GM12878 (cell line): ENCODE data around the gene FREY1. TPM values are rescaled to one million over a fixed set of nuclear protein-coding genes. Genes with fewer than 3 reads are reported as not detected.
A peak's percentile ranks its signal among the peaks of the same experiment; 100 is the strongest.

Source experiments
- ATAC-seq: fragments of 200-7000 bp; cut with Tn5 transposase; 3 replicates; pipeline ENCODE4 v1.9.1; 2020; ENCODE audit warnings: mild to moderate bottlenecking, moderate library complexity
- BruUV-seq: library from RNA; stranded (reverse); fragments of 400-500 nt; replicated peaks from 2 replicates; lab custom pipeline; 2021; lab: Mats Ljungman, UMichigan
- CTCF ChIA-PET: fragments of 300-600 bp; sonication (Branson Sonifier 250); formaldehyde crosslinking; extraction: SDS; loops from one replicate; lab custom pipeline; 2021; ENCODE audit warnings: inconsistent platforms; lab: Yijun Ruan, JAX
- POLR2A ChIA-PET: fragments of 350-600 bp; formaldehyde crosslinking; extraction: SDS; loops from one replicate; lab custom pipeline; 2021; ENCODE audit warnings: inconsistent platforms; lab: Charles Lee
- RAD21 ChIA-PET: fragments of 300-600 bp; sonication (Branson Sonifier 250); formaldehyde crosslinking; loops from one replicate; lab custom pipeline; 2023; ENCODE audit warnings: antibody characterized with exemption; ENCODE audit not compliant: unreplicated experiment; lab: Charles Lee
- SMC1A ChIA-PET: fragments of 300-600 bp; sonication (Branson Sonifier 250); formaldehyde crosslinking; loops from one replicate; lab custom pipeline; 2023; ENCODE audit not compliant: unreplicated experiment, uncharacterized antibody; lab: Charles Lee
- DNase-seq: peaks from one replicate; pipeline ENCODE4 v3.0.0-alpha.2; 2011; ENCODE audit warnings: low read depth, low spot score
- FAIRE-seq: peaks from 3 replicates; lab custom pipeline; 2011; peaks lifted over from hg19 to GRCh38; lab: Jason Lieb, UNC
- H2AFZ ChIP-seq: 2 replicates; pipeline ENCODE4 v1.6.0; 2011; ENCODE audit warnings: low read depth, low read length, control low read depth; ENCODE audit not compliant: control insufficient read depth
- H3K27ac ChIP-seq: 2 replicates; pipeline ENCODE4 v1.5.1; 2011; ENCODE audit warnings: control low read depth; ENCODE audit not compliant: control insufficient read depth, insufficient read depth
- H3K27me3 ChIP-seq, 2 experiments: replicated peaks in 1 of 2; 2 replicates each; pipeline versions ENCODE4 v1.6.0 to v1.6.1; 2011; ENCODE audit warnings: low read length in 1 of 2; ENCODE audit not compliant: control insufficient read depth in 2 of 2, insufficient read depth in 2 of 2
- H3K36me3 ChIP-seq, 2 experiments: 2 replicates each; pipeline ENCODE4 v1.5.1; 2011; ENCODE audit warnings: low read length in 1 of 2; ENCODE audit not compliant: control insufficient read depth in 2 of 2, insufficient read depth in 2 of 2
- H3K4me1 ChIP-seq: 2 replicates; pipeline ENCODE4 v1.6.1; 2011; ENCODE audit warnings: mild to moderate bottlenecking, low read length, moderate library complexity, mixed read lengths; ENCODE audit not compliant: control insufficient read depth, insufficient read depth
- H3K4me2 ChIP-seq: 2 replicates; pipeline ENCODE4 v1.6.0; 2011; ENCODE audit warnings: control low read depth; ENCODE audit not compliant: control insufficient read depth, insufficient read depth
- H3K4me3 ChIP-seq: fragments of 200-600 bp; sonication (generic); 2 replicates; pipeline ENCODE4 v1.5.1; 2016
- H3K79me2 ChIP-seq: 2 replicates; pipeline ENCODE4 v1.6.0; 2011; ENCODE audit warnings: low read length; ENCODE audit not compliant: control insufficient read depth, insufficient read depth
- H3K9ac ChIP-seq: 2 replicates; pipeline ENCODE4 v1.8.0; 2011; ENCODE audit warnings: low read length, control low read depth, mixed read lengths; ENCODE audit not compliant: control insufficient read depth, insufficient read depth
- H3K9me3 ChIP-seq: replicated peaks from 3 replicates; pipeline ENCODE4 v1.5.1; 2011; ENCODE audit warnings: mild to moderate bottlenecking, low read length; ENCODE audit not compliant: control insufficient read depth, insufficient read depth
- H4K20me1 ChIP-seq: 2 replicates; pipeline ENCODE4 v1.6.0; 2011; ENCODE audit not compliant: control insufficient read depth, insufficient read depth
- ASH2L ChIP-seq: fragments of 300-600, 200-600 bp; sonication (generic); IDR thresholded peaks from 2 replicates; pipeline ENCODE4 v1.6.1; 2017; ENCODE audit warnings: low read depth, mild to moderate bottlenecking, borderline replicate concordance
- BCL11A ChIP-seq: IDR thresholded peaks from 2 replicates; pipeline ENCODE4 v1.6.1; 2011; ENCODE audit warnings: low read depth, low read length
- CREB1 ChIP-seq: IDR thresholded peaks from 2 replicates; pipeline ENCODE4 v1.6.1; 2012; ENCODE audit warnings: low read depth, mild to moderate bottlenecking, inconsistent platforms
- CUX1 ChIP-seq: IDR thresholded peaks from 2 replicates; pipeline ENCODE4 v1.6.1; 2012; ENCODE audit warnings: improper control_type of control experiment, low read depth, low read length; ENCODE audit not compliant: insufficient replicate concordance
- DPF2 ChIP-seq: fragments of 450-650 bp; IDR thresholded peaks from 2 replicates; pipeline ENCODE4 v1.6.1; 2017; ENCODE audit warnings: mild to moderate bottlenecking
- HCFC1 ChIP-seq: fragments of 150-350 bp; IDR thresholded peaks from 2 replicates; pipeline ENCODE4 v1.6.1; 2014; ENCODE audit warnings: low read length
- HDGF ChIP-seq: fragments of 450-650 bp; IDR thresholded peaks from 2 replicates; pipeline ENCODE4 v1.6.1; 2016; ENCODE audit warnings: antibody characterized with exemption
- MLLT1 ChIP-seq: fragments of 450-650 bp; IDR thresholded peaks from 2 replicates; pipeline ENCODE4 v1.6.1; 2016; ENCODE audit warnings: mild to moderate bottlenecking
- NR2F1 ChIP-seq: fragments of 450-650 bp; conservative IDR thresholded peaks from 2 replicates; pipeline ENCODE4 v1.6.1; 2017; ENCODE audit warnings: mild to moderate bottlenecking
- RCOR1 ChIP-seq: conservative IDR thresholded peaks from 2 replicates; pipeline ENCODE4 v1.6.1; 2012; ENCODE audit warnings: low read depth, low read length, improper control_type of control experiment
- SIX5 ChIP-seq: IDR thresholded peaks from 2 replicates; pipeline ENCODE4 v1.6.1; 2011; ENCODE audit warnings: mild to moderate bottlenecking, low read depth, low read length, moderate library complexity; ENCODE audit not compliant: severe bottlenecking
- WGBS: methylation state at CpG from one replicate; pipeline ENCODE4 v1.1.6; 2016; ENCODE audit warnings: low lambda C conversion rate; ENCODE audit not compliant: insufficient replicate concordance, insufficient coverage; ENCODE audit errors: missing lambda C conversion rate; 5-methylcytosine and 5-hydroxymethylcytosine counted together
- in situ Hi-C: fragments of 300-500 bp; cut with MboI; formaldehyde crosslinking; loops from 9 replicates; pipeline ENCODE4 v1.14.3; 2018; ENCODE audit warnings: mixed read lengths
- intact Hi-C: fragments of 100-400 bp; cut with micrococcal nuclease; formaldehyde crosslinking; loops from one replicate; pipeline ENCODE4 v1.14.2; 2022; ENCODE audit not compliant: unreplicated experiment
- polyA plus RNA-seq, 11 experiments: library from polyadenylated mRNA; depleted of rRNA in 4 of 11; unstranded in 6 of 11; stranded (reverse) in 5 of 11; fragments of >200 nt; fragmentation: Nextera tagmentation in 4 of 11; fragmentation: Illumina TruSeq in 1 of 11; extraction: Ambion mirVana in 4 of 11; extraction: Trizol in 1 of 11; gene quantifications; 1 replicate in 1 of 11; 2 replicates in 10 of 11; pipeline versions ENCODE4 v1.2.1 to v1.2.3, GENCODE V29; 2011 to 2016; ENCODE audit warnings: inconsistent platforms in 2 of 11, missing spikeins in 2 of 11, low read depth in 1 of 11
- total RNA-seq, 4 experiments: library from RNA; depleted of rRNA in 3 of 4; stranded (reverse); fragments of >200 nt in 3 of 4; fragmentation: Illumina TruSeq in 1 of 4; extraction: Trizol in 1 of 4; gene quantifications; 2 replicates each; pipeline versions ENCODE4 v1.2.1 to v1.2.3, GENCODE V29; 2013 to 2021
- TF ChIP-seq, protein P1 (sequence below): fragments of 450-650 bp; IDR thresholded peaks from 2 replicates; pipeline ENCODE4 v1.6.1; 2017; ENCODE audit warnings: mild to moderate bottlenecking, low read depth, inconsistent platforms; ENCODE audit not compliant: poor library complexity, severe bottlenecking
- TF ChIP-seq, protein P2 (sequence below): fragments of 450-650 bp; IDR thresholded peaks from 2 replicates; pipeline ENCODE4 v1.6.1; 2017; ENCODE audit warnings: borderline replicate concordance

FREY1 gene
- total and polyA plus RNA-seq, 10 of the 15 experiments (the other 5 are each of a cell fraction or from before 2014, with no cell fraction given), result 0.13 to 1.7 (median 0.39) TPM; not detected in 3

DNA sequence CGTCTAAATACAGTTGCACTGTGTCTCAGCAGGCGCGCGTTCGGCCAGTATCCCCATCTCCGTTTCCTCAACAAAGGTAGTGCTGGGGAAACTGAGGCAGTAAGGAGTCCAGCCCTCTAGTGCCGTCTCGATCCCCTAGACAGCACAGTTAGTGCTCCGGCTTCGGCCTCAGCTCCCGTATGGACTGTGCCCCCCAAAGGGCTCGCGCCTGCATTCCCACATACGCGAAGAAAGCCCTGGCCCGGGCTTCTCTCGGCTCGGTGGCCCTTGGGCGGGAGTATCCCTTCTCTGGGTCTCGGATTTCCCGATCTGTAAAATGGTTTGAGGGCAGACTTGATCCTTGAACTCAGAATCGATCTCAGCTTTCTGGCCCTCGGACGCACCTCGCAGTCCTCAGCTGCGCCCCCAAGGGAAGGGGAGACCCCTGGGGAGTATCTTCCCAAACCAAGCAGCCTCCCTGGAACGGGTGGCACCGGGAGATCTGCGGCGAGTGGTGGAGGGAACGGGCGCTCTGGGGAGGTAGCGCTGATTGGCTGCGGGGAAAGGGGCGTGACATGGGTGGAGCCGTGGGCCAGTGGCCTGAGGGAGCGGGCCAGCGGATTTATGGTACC, 11.4 kb upstream of the FREY1 start:
- H3K9ac ChIP-seq, result peak overlapping the region; percentile 99
- H3K4me2 ChIP-seq, result peak overlapping the region; percentile 100
- ATAC-seq, result peak; percentile 83
- no peak for DNase-seq
- ChIA-PET RAD21 (interaction anchor here (0.6 to 2.8 kb wide), 13 partner anchors 12 to 147 kb away, joined by 3 to 29 read pairs (median 4); partner anchors contain the start of genes CRY2 and SLC35C1), POLR2A (interaction anchor here (0.8 to 2.6 kb wide), 10 partner anchors 9 to 109 kb away, joined by 3 to 27 read pairs (median 5); partner anchors contain the start of gene CRY2), CTCF (interaction anchor here (0.5 to 2.4 kb wide), 11 partner anchors 12 to 676 kb away, joined by 3 to 12 read pairs (median 3); no protein-coding TSS in a partner anchor), SMC1A (interaction anchor here (0.7 to 2.8 kb wide), 8 partner anchors 12 to 85 kb away, joined by 3 to 31 read pairs (median 4); partner anchors contain the start of gene CRY2)
- peaks cover 5 to 9% of the 10 kb centered on the region in 2 experiments; a peak in 3 of 4 replicates for H3K27me3 ChIP-seq
- H3K79me2 ChIP-seq, result peaks cover 16% of the 10 kb centered on the region
- FAIRE-seq, result peak; percentile 27
- peaks cover 18% of the 10 kb centered on the region for H3K4me1 ChIP-seq
- WGBS, result under 1% methylated on average over 38 of the region's 38 CpGs
- no peaks in the 10 kb centered on the region for H4K20me1 ChIP-seq
- intact Hi-C loops (loop anchor here (1.0 kb wide), 1 partner anchor 12 kb away; no protein-coding TSS in a partner anchor), in situ Hi-C loops (no loop called here)
- peak overlapping the region; percentile 98 for H2AFZ ChIP-seq
- H3K27ac ChIP-seq, result peak overlapping the region; percentile 92; the same call in 1 of the 2 replicates
- no peaks in the 10 kb centered on the region; the same call in 2 of the 3 replicates for H3K9me3 ChIP-seq
- peaks cover 9 to 13% of the 10 kb centered on the region in 2 experiments for H3K36me3 ChIP-seq
- no TSS peak for BruUV-seq
- H3K4me3 ChIP-seq, result peak overlapping the region; percentile 99
- TF ChIP-seq CREB1, result no peak
- TF ChIP-seq RCOR1, result no peak
- TF ChIP-seq BCL11A, result no peak
- no peak for TF ChIP-seq HDGF
- TF ChIP-seq, protein P1, sequence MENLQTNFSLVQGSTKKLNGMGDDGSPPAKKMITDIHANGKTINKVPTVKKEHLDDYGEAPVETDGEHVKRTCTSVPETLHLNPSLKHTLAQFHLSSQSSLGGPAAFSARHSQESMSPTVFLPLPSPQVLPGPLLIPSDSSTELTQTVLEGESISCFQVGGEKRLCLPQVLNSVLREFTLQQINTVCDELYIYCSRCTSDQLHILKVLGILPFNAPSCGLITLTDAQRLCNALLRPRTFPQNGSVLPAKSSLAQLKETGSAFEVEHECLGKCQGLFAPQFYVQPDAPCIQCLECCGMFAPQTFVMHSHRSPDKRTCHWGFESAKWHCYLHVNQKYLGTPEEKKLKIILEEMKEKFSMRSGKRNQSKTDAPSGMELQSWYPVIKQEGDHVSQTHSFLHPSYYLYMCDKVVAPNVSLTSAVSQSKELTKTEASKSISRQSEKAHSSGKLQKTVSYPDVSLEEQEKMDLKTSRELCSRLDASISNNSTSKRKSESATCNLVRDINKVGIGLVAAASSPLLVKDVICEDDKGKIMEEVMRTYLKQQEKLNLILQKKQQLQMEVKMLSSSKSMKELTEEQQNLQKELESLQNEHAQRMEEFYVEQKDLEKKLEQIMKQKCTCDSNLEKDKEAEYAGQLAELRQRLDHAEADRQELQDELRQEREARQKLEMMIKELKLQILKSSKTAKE, result peak; percentile 37
- TF ChIP-seq ASH2L, result no peak
- TF ChIP-seq, protein P2, sequence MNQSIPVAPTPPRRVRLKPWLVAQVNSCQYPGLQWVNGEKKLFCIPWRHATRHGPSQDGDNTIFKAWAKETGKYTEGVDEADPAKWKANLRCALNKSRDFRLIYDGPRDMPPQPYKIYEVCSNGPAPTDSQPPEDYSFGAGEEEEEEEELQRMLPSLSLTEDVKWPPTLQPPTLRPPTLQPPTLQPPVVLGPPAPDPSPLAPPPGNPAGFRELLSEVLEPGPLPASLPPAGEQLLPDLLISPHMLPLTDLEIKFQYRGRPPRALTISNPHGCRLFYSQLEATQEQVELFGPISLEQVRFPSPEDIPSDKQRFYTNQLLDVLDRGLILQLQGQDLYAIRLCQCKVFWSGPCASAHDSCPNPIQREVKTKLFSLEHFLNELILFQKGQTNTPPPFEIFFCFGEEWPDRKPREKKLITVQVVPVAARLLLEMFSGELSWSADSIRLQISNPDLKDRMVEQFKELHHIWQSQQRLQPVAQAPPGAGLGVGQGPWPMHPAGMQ, result no peak
- TF ChIP-seq DPF2, result peak; percentile 24; the same call in 1 of the 2 replicates
- TF ChIP-seq SIX5, result no peak
- TF ChIP-seq HCFC1, result no peak
- TF ChIP-seq MLLT1, result no peak
- no peak for TF ChIP-seq CUX1
- TF ChIP-seq NR2F1, result no peak
